T-cell (primary cell): ENCODE measurements around the gene C2CD2L. TPM values are rescaled to one million over a fixed set of nuclear protein-coding genes. Genes with fewer than 3 reads are reported as not detected.
A peak's percentile ranks its signal among the peaks of the same experiment; 100 is the strongest.

Source experiments
- ATAC-seq, 4 experiments: fragments of 200-7000 bp in 3 of 4; fragments of 150-1000 bp in 1 of 4; cut with Tn5 transposase; replicated peaks in 1 of 4; 1 replicate in 3 of 4; 2 replicates in 1 of 4; pipeline ENCODE4 v1.10.0; 2021; ENCODE audit warnings: moderate library complexity in 3 of 4, mild to moderate bottlenecking in 2 of 4, moderate number of reproducible peaks in 1 of 4
- CTCF ChIA-PET, 2 donors: fragments of 300-600 bp; sonication (Branson Sonifier 250); formaldehyde crosslinking; loops; one replicate each; lab custom pipeline; 2022; ENCODE audit warnings: antibody characterized with exemption in 2 of 2; lab: Charles Lee
- POLR2A ChIA-PET, 2 donors: fragments of 300-600 bp; sonication (Branson Sonifier 250); formaldehyde crosslinking; loops; one replicate each; lab custom pipeline; 2022; ENCODE audit warnings: antibody characterized with exemption in 2 of 2; lab: Charles Lee
- DNase-seq, 35 experiments: peaks; one replicate each; pipeline versions ENCODE4 v3.0.0 to v3.0.0-alpha.2; 2013 to 2023
- H3K27ac ChIP-seq: one replicate; pipeline ENCODE4 v1.5.1; 2013; ENCODE audit warnings: low read length
- H3K27me3 ChIP-seq, 2 experiments: replicated peaks in 1 of 2; 1 replicate in 1 of 2; 2 replicates in 1 of 2; pipeline versions ENCODE4 v1.6.1 to v1.7.0; 2013; ENCODE audit warnings: low read length in 1 of 2, mixed read lengths in 1 of 2; ENCODE audit not compliant: control insufficient read depth in 2 of 2, insufficient read depth in 2 of 2; ENCODE audit errors: extremely low read depth in 1 of 2
- H3K36me3 ChIP-seq, 2 donors: 1 replicate in 1 of 2; 2 replicates in 1 of 2; pipeline versions ENCODE4 v1.6.1 to v1.7.0; 2013; ENCODE audit warnings: low read length in 1 of 2; ENCODE audit not compliant: control insufficient read depth in 2 of 2, insufficient read depth in 1 of 2; ENCODE audit errors: extremely low read depth in 1 of 2
- H3K4me1 ChIP-seq, 2 experiments: 1 replicate in 1 of 2; 2 replicates in 1 of 2; pipeline versions ENCODE4 v1.6.1 to v1.7.0; 2013; ENCODE audit warnings: low read length in 2 of 2, mixed read lengths in 1 of 2; ENCODE audit not compliant: insufficient read depth in 2 of 2, control insufficient read depth in 1 of 2; ENCODE audit errors: extremely low read depth in 1 of 2
- H3K4me3 ChIP-seq, 2 donors: 1 replicate in 1 of 2; 2 replicates in 1 of 2; pipeline versions ENCODE4 v1.5.1 to v1.7.0; 2013; ENCODE audit warnings: mild to moderate bottlenecking in 2 of 2, low read length in 1 of 2, moderate library complexity in 1 of 2; ENCODE audit not compliant: control insufficient read depth in 1 of 2; ENCODE audit errors: extremely low read depth in 1 of 2
- H3K9me3 ChIP-seq: 2 replicates; pipeline ENCODE4 v1.7.0; 2013
- H3K27ac Mint-ChIP-seq, 2 donors: one replicate each; pipeline ENCODE4 v1.8.0; 2020 to 2021; ENCODE audit warnings: mild to moderate bottlenecking in 2 of 2, mixed read lengths in 2 of 2
- H3K27me3 Mint-ChIP-seq, 2 donors: one replicate each; pipeline ENCODE4 v1.8.0; 2021 to 2022; ENCODE audit warnings: mixed read lengths in 2 of 2
- H3K36me3 Mint-ChIP-seq: one replicate; pipeline ENCODE4 v1.8.0; 2021; ENCODE audit warnings: mixed read lengths
- H3K4me1 Mint-ChIP-seq, 3 donors: one replicate each; pipeline ENCODE4 v1.8.0; 2020 to 2022; ENCODE audit warnings: mixed read lengths in 3 of 3, mild to moderate bottlenecking in 1 of 3
- H3K4me3 Mint-ChIP-seq, 3 donors: one replicate each; pipeline ENCODE4 v1.8.0; 2020 to 2022; ENCODE audit warnings: mild to moderate bottlenecking in 3 of 3, mixed read lengths in 3 of 3, moderate library complexity in 3 of 3
- H3K9me3 Mint-ChIP-seq, 3 donors: one replicate each; pipeline ENCODE4 v1.8.0; 2020 to 2022; ENCODE audit warnings: mixed read lengths in 3 of 3
- WGBS: methylation state at CpG from one replicate; pipeline ENCODE4 v1.1.5; 2013; ENCODE audit warnings: missing lambda C conversion rate; ENCODE audit not compliant: insufficient coverage; 5-methylcytosine and 5-hydroxymethylcytosine counted together
- total RNA-seq, 35 experiments: library from RNA in 6 of 35; stranded (reverse) in 6 of 35; fragments of 120-200 nt in 1 of 35; gene quantifications; one replicate each; pipeline versions ENCODE4 v1.2.1 to v1.2.4 and lab custom pipeline; 2013 to 2026

Gene C2CD2L
- total RNA-seq, 5 donors from 2014 or later (not counting 1 experiment from before 2014, with no cell fraction given), result 18.9 to 36.4 (median 30.6) TPM

DNA sequence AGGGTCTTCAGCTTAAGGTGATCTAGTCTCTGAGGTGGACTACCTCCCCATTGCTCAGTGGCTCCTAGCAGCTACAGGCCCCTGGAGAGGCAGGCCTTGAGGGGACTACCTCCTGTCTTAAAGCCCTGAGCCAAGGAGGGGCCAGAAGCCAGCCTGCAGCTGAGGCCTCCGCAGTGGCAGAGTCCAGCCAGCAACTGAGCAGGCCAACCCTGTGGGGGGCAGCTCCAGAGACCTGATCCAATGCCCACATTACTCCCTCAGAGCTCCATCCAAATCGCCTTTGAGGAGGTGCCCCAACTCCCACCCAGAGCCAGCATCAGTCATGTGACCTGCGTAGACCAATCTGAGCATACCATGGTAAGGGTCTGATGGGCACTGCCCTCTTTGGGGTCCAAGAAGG, 2.7 kb downstream of the C2CD2L start:
- CTCF ChIA-PET, result interaction anchor here in 1 of 2 donors (1.0 to 1.2 kb wide), 2 partner anchors 9 to 11 kb away, joined by 4 to 5 read pairs; partner anchors contain the start of gene HINFP
- POLR2A ChIA-PET, result interaction anchor here (0.6 to 1.1 kb wide), 3 partner anchors 54 to 94 kb away, joined by 3 read pairs; no protein-coding TSS in a partner anchor
- H3K27ac ChIP-seq, result no peak overlapping the region
- no peaks in the 10 kb centered on the region for H3K27me3 Mint-ChIP-seq
- H3K4me3 Mint-ChIP-seq, result peak overlapping the region; percentile 81 to 94 (median 92)
- no peaks in the 10 kb centered on the region for H3K27me3 ChIP-seq
- peaks cover 43 to 49% (median 47%) of the 10 kb centered on the region in 3 donors for H3K4me1 Mint-ChIP-seq
- H3K9me3 ChIP-seq, result no peaks in the 10 kb centered on the region
- H3K4me3 ChIP-seq, result no peak overlapping the region
- peaks cover 31% of the 10 kb centered on the region for H3K36me3 Mint-ChIP-seq
- peaks cover 13 to 53% of the 10 kb centered on the region in 2 experiments for H3K4me1 ChIP-seq
- WGBS, result 96% methylated on average over 3 of the region's 3 CpGs
- peak overlapping the region; percentile 86 to 89 for H3K27ac Mint-ChIP-seq
- no peaks in the 10 kb centered on the region for H3K9me3 Mint-ChIP-seq
- DNase-seq (no peak), ATAC-seq (no peak)
- H3K36me3 ChIP-seq, result peaks cover 14 to 47% of the 10 kb centered on the region in 2 donors

DNA sequence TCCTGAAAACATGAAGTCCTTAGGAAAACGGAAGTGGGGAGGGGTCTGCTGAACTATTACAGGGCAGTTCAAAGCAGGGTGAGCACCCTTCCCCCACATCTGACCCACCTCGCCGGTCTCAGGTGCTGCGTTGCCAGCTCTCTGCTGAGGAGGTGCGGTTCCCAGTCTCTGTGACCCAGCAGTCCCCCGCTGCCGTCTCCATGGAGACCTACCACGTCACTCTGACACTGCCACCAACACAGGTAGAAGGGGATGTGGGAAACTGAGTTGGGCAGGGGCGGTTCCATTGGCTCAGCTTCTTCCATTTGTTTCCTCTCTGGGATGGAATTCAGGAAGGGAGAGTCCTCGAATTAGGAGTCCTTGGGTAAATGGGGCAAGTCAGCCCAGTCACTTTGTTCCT, 3.3 kb downstream of the C2CD2L start:
- 100% methylated on average over 2 of the region's 10 CpGs for WGBS
- peaks cover 13 to 59% of the 10 kb centered on the region in 2 experiments for H3K4me1 ChIP-seq
- no peaks in the 10 kb centered on the region for H3K9me3 ChIP-seq
- CTCF ChIA-PET, result interaction anchor here in 1 of 2 donors (1.2 kb wide), 1 partner anchor 49 kb away, joined by 3 read pairs; no protein-coding TSS in a partner anchor
- peaks cover 46 to 53% (median 51%) of the 10 kb centered on the region in 3 donors for H3K4me1 Mint-ChIP-seq
- POLR2A ChIA-PET, result interaction anchor here in 1 of 2 donors (0.8 kb wide), 1 partner anchor 95 kb away, joined by 3 read pairs; no protein-coding TSS in a partner anchor
- H3K27me3 Mint-ChIP-seq, result no peaks in the 10 kb centered on the region
- no peak overlapping the region for H3K27ac ChIP-seq
- no peak overlapping the region for H3K4me3 ChIP-seq
- no peaks in the 10 kb centered on the region for H3K9me3 Mint-ChIP-seq
- peaks cover 34% of the 10 kb centered on the region for H3K36me3 Mint-ChIP-seq
- H3K4me3 Mint-ChIP-seq, result peak overlapping the region in 1 of 3 donors; percentile 94
- peaks cover 14 to 47% of the 10 kb centered on the region in 2 donors for H3K36me3 ChIP-seq
- no peak for ATAC-seq
- no peak for DNase-seq
- H3K27ac Mint-ChIP-seq, result peak overlapping the region; percentile 86 to 89
- H3K27me3 ChIP-seq, result no peaks in the 10 kb centered on the region

DNA sequence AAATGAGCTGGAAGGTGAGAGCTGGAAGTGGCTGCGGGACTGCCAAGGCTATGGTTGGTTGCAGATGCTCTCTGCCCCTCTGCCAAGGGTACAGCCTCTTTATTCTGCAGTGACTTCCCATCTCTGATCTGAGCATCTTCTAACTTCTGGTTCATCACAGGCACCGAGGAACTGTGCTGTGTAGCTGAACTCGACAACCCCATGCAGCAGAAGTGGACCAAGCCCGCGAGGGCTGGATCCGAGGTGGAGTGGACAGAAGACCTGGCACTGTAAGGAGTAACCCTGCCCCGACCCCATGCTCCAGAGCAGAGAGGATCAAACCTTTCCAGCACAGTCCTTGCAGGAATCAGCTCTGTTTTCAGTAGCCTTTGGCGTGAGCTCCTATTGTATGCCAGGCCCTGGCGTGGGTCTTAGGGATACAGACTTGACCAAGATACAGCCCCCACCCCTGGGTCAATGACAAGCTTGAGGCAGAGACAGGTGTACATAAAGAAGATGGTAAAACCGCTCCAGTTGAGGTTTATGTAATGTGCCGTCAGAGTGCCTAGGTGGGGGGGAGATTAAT, 4.3 kb downstream of the C2CD2L start:
- Mint-ChIP-seq H3K4me3 (no peak overlapping the region), H3K9me3 (no peaks in the 10 kb centered on the region), H3K27ac (peak overlapping the region; percentile 60 to 99), H3K27me3 (no peaks in the 10 kb centered on the region), H3K36me3 (peaks cover 40% of the 10 kb centered on the region), H3K4me1 (peaks cover 53 to 57% (median 56%) of the 10 kb centered on the region in 3 donors)
- Histone ChIP-seq H3K4me3 (no peak overlapping the region), H3K36me3 (peaks cover 14 to 54% of the 10 kb centered on the region in 2 donors), H3K4me1 (peaks cover 13 to 66% of the 10 kb centered on the region in 2 experiments), H3K9me3 (no peaks in the 10 kb centered on the region), H3K27me3 (no peaks in the 10 kb centered on the region), H3K27ac (no peak overlapping the region)
- DNase-seq, result no peak
- ATAC-seq, result no peak
- WGBS, result 94% methylated on average over 10 of the region's 11 CpGs
- POLR2A ChIA-PET, result interaction anchor here in 1 of 2 donors (0.6 kb wide), 1 partner anchor 12 kb away, joined by 5 read pairs; no protein-coding TSS in a partner anchor
- CTCF ChIA-PET, result interaction anchor here (0.7 to 1.2 kb wide), 3 partner anchors 9 to 58 kb away, joined by 3 to 4 read pairs (median 3); partner anchors contain the start of gene DPAGT1 (in 1 of the 2)

DNA sequence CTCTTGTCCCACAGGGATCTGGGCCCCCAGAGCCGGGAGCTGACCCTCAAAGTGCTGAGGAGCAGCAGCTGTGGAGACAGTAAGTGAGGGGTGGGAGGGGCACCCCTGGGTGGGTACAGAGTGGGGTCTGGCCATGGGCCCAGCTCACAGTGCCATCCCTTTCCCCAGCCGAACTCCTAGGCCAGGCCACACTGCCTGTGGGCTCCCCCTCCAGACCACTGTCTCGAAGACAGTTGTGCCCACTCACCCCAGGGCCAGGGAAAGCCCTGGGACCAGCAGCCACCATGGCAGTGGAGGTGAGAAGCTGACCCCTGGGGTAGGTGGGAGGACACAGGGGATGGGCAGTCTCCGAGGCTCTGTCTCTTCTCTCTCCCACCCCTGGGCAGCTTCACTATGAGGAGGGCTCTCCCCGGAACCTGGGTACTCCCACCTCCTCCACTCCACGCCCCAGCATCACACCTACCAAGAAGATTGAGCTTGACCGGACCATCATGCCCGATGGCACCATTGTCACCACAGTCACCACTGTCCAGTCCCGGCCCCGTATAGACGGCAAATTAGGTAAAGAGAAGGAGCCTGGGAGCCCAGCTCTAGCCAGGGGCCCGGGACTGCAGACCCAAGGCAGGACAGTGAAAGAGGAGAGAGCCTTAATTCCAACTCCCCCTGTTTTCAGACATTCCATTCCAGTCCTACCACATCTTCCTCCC, 5.3 kb downstream of the C2CD2L start:
- POLR2A ChIA-PET, result interaction anchor here in 1 of 2 donors (0.6 kb wide), 1 partner anchor 13 kb away, joined by 5 read pairs; no protein-coding TSS in a partner anchor
- Mint-ChIP-seq H3K36me3 (peaks cover 40% of the 10 kb centered on the region), H3K27me3 (no peaks in the 10 kb centered on the region), H3K9me3 (no peaks in the 10 kb centered on the region), H3K4me3 (no peak overlapping the region), H3K4me1 (peaks cover 51 to 62% (median 58%) of the 10 kb centered on the region in 3 donors), H3K27ac (peak overlapping the region; percentile 96 to 99)
- 97% methylated on average over 6 of the region's 12 CpGs for WGBS
- Histone ChIP-seq H3K4me1 (peaks cover 8 to 66% of the 10 kb centered on the region in 2 experiments), H3K36me3 (peaks cover 14 to 63% of the 10 kb centered on the region in 2 donors), H3K9me3 (no peaks in the 10 kb centered on the region), H3K27ac (no peak overlapping the region), H3K27me3 (no peaks in the 10 kb centered on the region), H3K4me3 (no peak overlapping the region)
- CTCF ChIA-PET, result interaction anchor here in 1 of 2 donors (0.9 kb wide), 1 partner anchor 10 kb away, joined by 4 read pairs; the partner anchor contains the start of gene DPAGT1
- ATAC-seq (no peak), DNase-seq (no peak)

DNA sequence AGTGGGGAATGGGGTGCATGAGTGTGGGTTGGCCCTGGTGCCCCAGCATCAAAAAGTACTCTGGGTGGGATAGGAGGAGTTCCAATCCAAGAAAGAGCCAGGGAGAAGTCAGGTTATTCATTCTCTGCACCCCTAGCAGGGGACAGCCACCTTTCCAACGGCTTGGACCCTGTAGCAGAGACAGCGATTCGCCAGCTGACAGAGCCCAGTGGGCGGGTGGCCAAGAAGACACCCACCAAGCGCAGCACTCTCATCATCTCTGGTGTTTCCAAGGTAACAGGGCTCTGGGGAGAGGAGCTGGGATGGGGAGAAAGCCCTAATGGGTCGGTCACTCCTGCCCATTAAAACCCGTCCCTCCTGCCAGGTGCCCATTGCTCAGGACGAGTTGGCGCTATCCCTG, 6.6 kb downstream of the C2CD2L start:
- Mint-ChIP-seq H3K27me3 (no peaks in the 10 kb centered on the region), H3K4me1 (peaks cover 45 to 55% (median 53%) of the 10 kb centered on the region in 3 donors), H3K27ac (peak overlapping the region; percentile 96 to 99), H3K9me3 (no peaks in the 10 kb centered on the region), H3K36me3 (peaks cover 40% of the 10 kb centered on the region), H3K4me3 (no peak overlapping the region)
- 96% methylated on average over 3 of the region's 9 CpGs for WGBS
- Histone ChIP-seq H3K27me3 (no peaks in the 10 kb centered on the region), H3K27ac (no peak overlapping the region), H3K4me1 (peaks cover 5 to 57% of the 10 kb centered on the region in 2 experiments), H3K36me3 (peaks cover 14 to 67% of the 10 kb centered on the region in 2 donors), H3K9me3 (no peaks in the 10 kb centered on the region), H3K4me3 (no peak overlapping the region)
- ChIA-PET CTCF (no interaction called here), POLR2A (no interaction called here)
- DNase-seq (no peak), ATAC-seq (no peak)

DNA sequence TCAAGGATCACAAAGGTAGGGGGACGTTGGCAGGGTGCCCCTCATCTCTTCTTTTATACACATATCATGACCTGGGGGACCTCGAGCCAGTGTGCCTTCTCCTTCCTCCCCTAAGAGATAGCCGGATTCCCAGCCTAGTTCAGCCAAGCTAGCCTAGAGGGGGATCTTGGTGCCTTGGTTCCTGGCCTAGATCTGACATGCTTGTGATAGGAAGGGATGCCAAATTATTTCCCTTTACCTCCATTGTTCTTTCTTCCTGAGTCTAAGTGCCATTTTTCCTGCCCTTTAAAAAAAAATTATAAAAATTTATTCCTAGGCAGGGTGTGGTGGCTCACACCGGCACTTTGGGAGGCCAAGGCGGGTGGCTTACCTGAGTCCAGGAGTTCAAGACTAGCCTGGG, 7.2 kb downstream of the C2CD2L start:
- Histone ChIP-seq H3K4me1 (peaks cover 0 to 51% of the 10 kb centered on the region in 2 experiments), H3K36me3 (peaks cover 14 to 67% of the 10 kb centered on the region in 2 donors), H3K9me3 (no peaks in the 10 kb centered on the region), H3K27ac (peak overlapping the region; percentile 79), H3K4me3 (no peak overlapping the region), H3K27me3 (no peaks in the 10 kb centered on the region)
- no peaks in the 10 kb centered on the region for H3K27me3 Mint-ChIP-seq
- no peak for ATAC-seq
- no peak for DNase-seq
- POLR2A ChIA-PET, result no interaction called here
- H3K4me3 Mint-ChIP-seq, result peak overlapping the region in 1 of 3 donors; percentile 76
- no peaks in the 10 kb centered on the region for H3K9me3 Mint-ChIP-seq
- H3K4me1 Mint-ChIP-seq, result peaks cover 39 to 49% (median 46%) of the 10 kb centered on the region in 3 donors
- H3K36me3 Mint-ChIP-seq, result peaks cover 40% of the 10 kb centered on the region
- peak overlapping the region; percentile 96 to 99 for H3K27ac Mint-ChIP-seq
- 100% methylated on average over 1 of the region's 5 CpGs for WGBS
- CTCF ChIA-PET, result no interaction called here
